ENCODE measurements around the gene RAB27A.
A peak's percentile ranks its signal among the peaks of the same experiment; 100 is the strongest.
"Not testable (repeated sequence)": the region's sequence is repeated elsewhere in the genome, so short reads cannot be mapped to it uniquely, and the experiment has no call there.

Gene RAB27A

DNA sequence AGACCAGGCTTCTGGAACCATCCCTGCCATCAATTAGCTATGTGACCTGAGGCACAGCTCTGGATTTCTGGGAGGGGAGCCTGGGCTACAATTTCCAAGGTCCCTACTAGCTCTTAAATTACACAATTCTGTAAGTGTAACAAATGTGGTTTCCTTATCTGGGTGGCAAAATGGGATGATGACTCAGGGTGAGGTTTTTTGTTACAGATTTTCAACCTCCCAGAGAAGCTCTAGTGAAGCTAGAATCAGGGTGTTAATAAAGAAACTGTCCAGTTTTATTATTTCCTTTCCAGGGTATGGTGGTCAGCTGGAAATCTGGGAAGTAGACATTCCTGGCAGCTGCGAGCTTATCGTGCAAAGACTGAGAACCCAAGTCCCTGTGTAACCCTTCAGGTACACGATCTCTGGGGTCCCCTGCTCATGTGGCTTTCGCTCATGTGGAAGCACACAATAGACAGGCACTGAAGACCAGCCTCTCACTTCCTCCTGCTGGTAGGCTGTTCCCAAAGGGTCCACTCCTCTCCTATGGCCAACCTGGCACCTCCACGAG is 7.3 kb downstream of the RAB27A start:
- ChIA-PET POLR2A (ENCODE audit: low non-redundant PET) (no interaction called here), CTCF (interaction anchor here (1.6 kb wide), 1 partner anchor 86 kb away, joined by 5 read pairs; the partner anchor contains the start of gene RSL24D1)
- H3K27ac ChIP-seq: peak overlapping the region; percentile 48
- no peak for TF ChIP-seq CTCF (conservative IDR thresholded peaks at IDR 0.05; ENCODE audit: low read depth)
- DNase-seq (ENCODE audit: low spot score): peak; percentile 18

DNA sequence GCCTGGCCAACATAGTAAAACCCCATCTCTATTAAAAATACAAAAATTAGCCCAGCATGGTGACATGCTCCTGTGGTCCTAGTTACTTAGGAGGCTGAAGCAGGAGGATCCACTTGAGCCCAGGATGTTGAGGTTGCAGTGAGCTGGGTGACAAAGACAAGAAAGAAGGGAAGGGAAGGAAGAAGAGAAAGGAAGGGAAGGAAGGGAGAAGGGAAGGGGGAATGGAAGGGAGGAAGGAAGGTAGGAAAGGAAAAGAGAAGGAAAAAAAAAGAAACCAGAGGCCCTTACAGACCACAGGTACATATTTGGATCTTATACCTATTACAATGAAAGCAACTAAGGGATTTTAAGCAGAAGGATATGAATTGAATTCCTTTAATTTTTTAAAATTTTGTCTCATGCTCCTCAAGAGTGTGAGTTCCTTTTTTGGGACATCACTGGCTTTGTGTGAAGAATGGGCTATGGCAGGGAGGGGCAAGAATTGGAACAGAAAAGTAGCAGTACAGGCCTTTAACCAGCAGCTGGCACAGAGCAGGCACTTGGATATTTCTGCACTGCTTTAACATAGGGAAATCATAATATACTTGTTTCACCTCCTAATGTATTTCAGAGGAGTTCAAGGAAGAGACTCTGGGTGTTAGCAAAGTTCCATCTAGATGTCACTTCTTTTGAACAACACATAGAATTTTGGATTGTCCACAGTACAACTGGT is 7.9 kb downstream of the RAB27A start:
- POLR2A ChIA-PET (ENCODE audit: low non-redundant PET): no interaction called here
- no peak for TF ChIP-seq CTCF (conservative IDR thresholded peaks at IDR 0.05; ENCODE audit: low read depth)
- DNase-seq (ENCODE audit: low spot score): no peak
- no peak overlapping the region for H3K27ac ChIP-seq
- CTCF ChIA-PET: interaction anchor here (1.6 kb wide), 1 partner anchor 85 kb away, joined by 5 read pairs; the partner anchor contains the start of gene RSL24D1

DNA sequence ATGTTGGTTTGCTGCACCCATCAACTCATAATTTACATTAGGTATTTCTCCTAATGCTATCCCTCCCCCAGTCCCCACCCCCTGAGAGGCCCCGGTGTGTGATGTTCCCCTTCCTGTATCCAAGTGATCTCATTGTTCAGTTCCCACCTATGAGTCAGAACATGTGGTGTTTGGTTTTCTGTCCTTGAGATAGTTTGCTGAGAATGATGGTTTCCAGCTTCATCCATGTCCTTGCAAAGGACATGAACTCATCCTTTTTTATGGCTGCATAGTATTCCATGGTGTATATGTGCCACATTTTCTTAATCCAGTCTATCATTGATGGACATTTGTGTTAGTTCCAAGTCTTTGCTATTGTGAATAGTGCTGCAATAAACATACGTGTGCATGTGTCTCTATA is 9.0 kb downstream of the RAB27A start:
- POLR2A ChIA-PET (ENCODE audit: low non-redundant PET); H3K27ac ChIP-seq; DNase-seq (ENCODE audit: low spot score): not testable (repeated sequence)
- CTCF ChIA-PET: interaction anchor here (0.6 kb wide), 1 partner anchor 149 kb away, joined by 3 read pairs; no protein-coding TSS in a partner anchor

DNA sequence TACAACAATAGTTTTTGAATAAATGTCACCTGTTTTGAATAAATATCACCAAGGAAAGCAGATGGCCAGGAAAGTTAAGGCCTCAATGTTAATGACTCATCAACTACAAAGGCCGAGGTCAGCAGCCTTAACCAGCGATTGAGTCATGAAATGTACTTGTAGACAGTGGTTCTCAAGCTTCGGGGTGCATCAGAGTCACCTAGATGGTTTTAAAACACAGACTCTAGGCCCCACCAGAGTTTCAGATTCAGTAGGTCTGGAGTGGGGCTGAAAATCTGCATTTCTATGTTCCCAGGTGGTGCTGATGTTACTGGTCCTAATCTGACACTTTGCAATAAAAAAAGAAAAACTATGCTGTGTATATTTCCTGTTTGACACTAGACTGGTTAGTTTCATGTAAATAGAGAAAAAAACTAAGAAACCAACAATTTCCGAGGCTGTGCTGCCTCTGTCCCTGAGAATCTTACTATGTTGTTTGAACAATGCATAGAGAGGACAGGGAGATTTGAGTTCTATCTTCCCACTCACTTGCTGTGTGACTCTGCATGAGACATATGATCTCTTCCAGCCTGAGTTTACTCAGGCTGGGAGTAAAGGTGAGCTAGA is 9.8 kb downstream of the RAB27A start:
- TF ChIP-seq CTCF (conservative IDR thresholded peaks at IDR 0.05; ENCODE audit: low read depth): no peak
- POLR2A ChIA-PET (ENCODE audit: low non-redundant PET): no interaction called here
- CTCF ChIA-PET: interaction anchor here (0.6 kb wide), 1 partner anchor 9 kb away, joined by 4 read pairs; no protein-coding TSS in a partner anchor
- H3K27ac ChIP-seq: no peak overlapping the region
- DNase-seq (ENCODE audit: low spot score): peak; percentile 46

GRCh38 chr15:55279100-55279745 is 10.4 kb downstream of the RAB27A start:
- ChIA-PET CTCF (interaction anchor here (0.6 kb wide), 1 partner anchor 8 kb away, joined by 4 read pairs; no protein-coding TSS in a partner anchor), POLR2A (ENCODE audit: low non-redundant PET) (no interaction called here)
- no peak overlapping the region for H3K27ac ChIP-seq
- DNase-seq (ENCODE audit: low spot score): no peak
- TF ChIP-seq CTCF (conservative IDR thresholded peaks at IDR 0.05; ENCODE audit: low read depth): no peak

GRCh38 chr15:55277715-55278114 is 11.9 kb downstream of the RAB27A start:
- CTCF ChIA-PET: no interaction called here
- no peak for TF ChIP-seq CTCF (conservative IDR thresholded peaks at IDR 0.05; ENCODE audit: low read depth)
- no peak for DNase-seq (ENCODE audit: low spot score)
- POLR2A ChIA-PET (ENCODE audit: low non-redundant PET): no interaction called here
- H3K27ac ChIP-seq: no peak overlapping the region

All from RWPE1 (cell line).